Measurements from ENCODE around the gene ERC1. TPM values are rescaled to one million over a fixed set of nuclear protein-coding genes. Genes with fewer than 3 reads are reported as not detected.

ERC1 gene
- total RNA-seq, 1 experiment from 2014 or later = 40.4 TPM

GRCh38 chr12:1310653-1311052 lies 319.6 kb downstream of the ERC1 start:
- Histone ChIP-seq H3K4me1 (ENCODE audit: control insufficient read depth, insufficient read depth, low read length) (peaks cover 2% of the 10 kb centered on the region; the same call in 1 of the 2 replicates), H3K36me3 (ENCODE audit: control insufficient read depth, insufficient read depth, low read length) (no peaks in the 10 kb centered on the region; the same call in 1 of the 2 replicates), H3K27me3 (ENCODE audit: control insufficient read depth, insufficient read depth, low read length) (no peaks in the 10 kb centered on the region), H3K4me3 (ENCODE audit: low read depth in 2 of 2, low read length in 2 of 2) (no peak overlapping the region), H3K27ac (ENCODE audit: low read length) (no peak overlapping the region), H3K9me3 (ENCODE audit: control insufficient read depth, insufficient read depth, low read depth, low read length) (no peaks in the 10 kb centered on the region; the same call in 1 of the 2 replicates)
- DNase-seq (ENCODE audit: low read depth, low spot score) (no peak), ATAC-seq (no peak)
- no peak for TF ChIP-seq SIN3A (IDR thresholded peaks at IDR 0.05; ENCODE audit: borderline replicate concordance, insufficient read depth, low read depth, low read length)
- TF ChIP-seq CTCF (IDR thresholded peaks at IDR 0.05) = no peak
- no peak for TF ChIP-seq TCF7L2 (IDR thresholded peaks at IDR 0.05; ENCODE audit: low read depth, low read length)
- no peak for TF ChIP-seq REST (IDR thresholded peaks at IDR 0.05; ENCODE audit: insufficient read depth in 1 of 2, low read depth in 2 of 2, low read length in 1 of 2)
- CTCF ChIA-PET = no interaction called here
- no TSS peak for BruUV-seq (replicated peaks)
- intact Hi-C loops (cut with micrococcal nuclease; ENCODE audit: unreplicated experiment) (no loop called here), in situ Hi-C loops (cut with HindIII; ENCODE audit: low pct_unique_long_range_greater_than_20kb, low sequenced_read_pairs) (no loop called here)
- POLR2A ChIA-PET = no interaction called here

- intact Hi-C loops (cut with micrococcal nuclease; ENCODE audit: unreplicated experiment) = no loop called here
- no peak overlapping the region for H3K4me3 ChIP-seq (ENCODE audit: low read depth in 2 of 2, low read length in 2 of 2)
- CTCF ChIA-PET = no interaction called here
These were observed 320.1 kb downstream of the ERC1 start for GRCh38 chr12:1311145-1311544.

More at GRCh38 chr12:1311145-1311544, 320.1 kb downstream of the ERC1 start:
- ATAC-seq = no peak
- Histone ChIP-seq H3K27ac (ENCODE audit: low read length) (no peak overlapping the region), H3K27me3 (ENCODE audit: control insufficient read depth, insufficient read depth, low read length) (no peaks in the 10 kb centered on the region), H3K36me3 (ENCODE audit: control insufficient read depth, insufficient read depth, low read length) (no peaks in the 10 kb centered on the region; the same call in 1 of the 2 replicates), H3K4me1 (ENCODE audit: control insufficient read depth, insufficient read depth, low read length) (peaks cover 2% of the 10 kb centered on the region; the same call in 1 of the 2 replicates), H3K9me3 (ENCODE audit: control insufficient read depth, insufficient read depth, low read depth, low read length) (no peaks in the 10 kb centered on the region; the same call in 1 of the 2 replicates)
- TF ChIP-seq REST (IDR thresholded peaks at IDR 0.05; ENCODE audit: insufficient read depth in 1 of 2, low read depth in 2 of 2, low read length in 1 of 2) (no peak), TCF7L2 (IDR thresholded peaks at IDR 0.05; ENCODE audit: low read depth, low read length) (no peak), CTCF (IDR thresholded peaks at IDR 0.05) (no peak), SIN3A (IDR thresholded peaks at IDR 0.05; ENCODE audit: borderline replicate concordance, insufficient read depth, low read depth, low read length) (no peak), POLR2AphosphoS5 (IDR thresholded peaks at IDR 0.05; ENCODE audit: low read depth, low read length) (no peak)
- no TSS peak for BruUV-seq (replicated peaks)
- in situ Hi-C loops (cut with HindIII; ENCODE audit: low pct_unique_long_range_greater_than_20kb, low sequenced_read_pairs) = no loop called here
- POLR2A ChIA-PET = no interaction called here
- no peak for DNase-seq (ENCODE audit: low read depth, low spot score)
